Stimulated activated CD8-positive, alpha-beta memory T cell treated with anti-CD3 and anti-CD28 coated beads, Interleukin-2, amount 100 ng/mL, for 48 hours (primary cell): Measurements from ENCODE around the gene SMTN.
"Not testable (repeated sequence)": the region's sequence is repeated elsewhere in the genome, so short reads cannot be mapped to it uniquely, and the experiment has no call there.

Source experiments
- DNase-seq, 2 donors: peaks; one replicate each; pipeline ENCODE4 v3.0.0-alpha.2; 2020; ENCODE audit warnings: low read depth in 2 of 2

SMTN gene

GRCh38 chr22:31090217-31091085, 9.3 kb downstream of the SMTN start:
- no peak for DNase-seq

- DNase-seq: no peak
Measured at GRCh38 chr22:31091106-31091975, 10.2 kb downstream of the SMTN start.

GRCh38 chr22:31092161-31092560, 11.0 kb downstream of the SMTN start:
- DNase-seq: no peak

- no peak for DNase-seq
Measured at GRCh38 chr22:31093086-31093850, 12.2 kb downstream of the SMTN start.

- DNase-seq: no peak
Measured at GRCh38 chr22:31094021-31094551, 13.0 kb downstream of the SMTN start.

- DNase-seq: no peak
Measured at GRCh38 chr22:31094741-31095140, 13.6 kb downstream of the SMTN start.

- no peak for DNase-seq
Measured at GRCh38 chr22:31095637-31096249, 14.6 kb downstream of the SMTN start.

GRCh38 chr22:31096657-31097279, 15.7 kb downstream of the SMTN start:
- DNase-seq: no peak

- not testable (repeated sequence) for DNase-seq
Measured at GRCh38 chr22:31097539-31097938, 16.4 kb downstream of the SMTN start.

GRCh38 chr22:31097941-31098631, 17.0 kb downstream of the SMTN start:
- no peak for DNase-seq

GRCh38 chr22:31098632-31099110, 17.6 kb downstream of the SMTN start:
- DNase-seq: no peak

GRCh38 chr22:31099386-31099785, 18.3 kb downstream of the SMTN start:
- no peak for DNase-seq

GRCh38 chr22:31099841-31100761, 19.0 kb downstream of the SMTN start:
- no peak for DNase-seq

GRCh38 chr22:31100762-31101525, 19.8 kb downstream of the SMTN start:
- DNase-seq: no peak

- no peak for DNase-seq
Measured at GRCh38 chr22:31102441-31103081, 21.4 kb downstream of the SMTN start.

- DNase-seq: no peak
Measured at GRCh38 chr22:31103111-31103510, 22.0 kb downstream of the SMTN start.

GRCh38 chr22:31103899-31104694, 23.0 kb downstream of the SMTN start:
- DNase-seq: no peak
